ENCODE results near the gene LY6G6C.

The LY6G6C gene

DNA sequence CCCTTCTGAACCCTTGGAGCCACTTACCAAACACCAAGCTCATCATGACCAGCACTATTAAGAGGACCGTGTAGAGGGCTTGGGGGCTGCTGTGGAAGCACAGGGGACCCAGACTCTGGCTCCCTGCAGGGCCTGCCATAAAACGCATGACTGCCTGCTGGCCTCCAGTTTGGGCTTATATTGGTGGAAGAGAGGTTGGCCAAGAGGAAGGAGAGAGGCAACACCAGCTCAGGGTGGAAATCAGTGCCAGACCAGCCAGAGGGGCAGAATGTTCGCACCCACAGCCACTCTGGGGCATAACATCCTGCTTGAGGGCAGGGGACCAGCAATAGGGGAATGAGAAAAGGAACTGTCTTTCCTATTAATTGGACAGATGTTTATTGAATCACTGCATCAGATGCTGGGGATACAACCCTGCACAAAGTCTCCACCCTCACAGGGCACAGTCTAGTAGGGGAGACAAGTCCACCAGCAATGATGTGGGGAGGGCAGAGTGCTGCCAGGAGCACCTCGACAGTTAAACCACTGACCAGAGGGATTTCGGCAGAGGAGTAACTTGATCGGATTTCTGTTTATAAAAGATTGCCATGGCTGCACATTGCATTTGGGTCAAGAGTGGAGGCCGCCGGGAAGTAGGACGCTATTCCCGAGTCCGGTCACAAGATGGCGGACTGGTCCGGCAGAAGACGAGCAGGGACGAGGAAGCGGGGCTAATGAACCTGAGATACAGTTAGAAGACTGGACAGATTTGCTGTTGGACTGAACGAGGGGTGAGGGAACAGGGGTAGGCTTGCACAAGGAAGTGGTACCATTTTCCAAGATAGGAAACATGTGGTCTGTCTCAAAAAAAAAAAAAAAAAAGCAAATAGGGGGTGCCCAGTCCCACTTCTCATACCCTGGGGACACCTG, 41.1 kb downstream of the LY6G6C start, which contains the start of gene LY6G5C:
TSS of gene LY6G5C (minus strand) at position 842 of the 909 bp plus-strand sequence. CDS start at position 148, 694 bp downstream.
- peak; percentile 90 for DNase-seq (ENCODE audit: low spot score)

- DNase-seq (ENCODE audit: low spot score), result no peak
Observed at GRCh38 chr6:31677955-31678354, 43.6 kb downstream of the LY6G6C start.

DNA sequence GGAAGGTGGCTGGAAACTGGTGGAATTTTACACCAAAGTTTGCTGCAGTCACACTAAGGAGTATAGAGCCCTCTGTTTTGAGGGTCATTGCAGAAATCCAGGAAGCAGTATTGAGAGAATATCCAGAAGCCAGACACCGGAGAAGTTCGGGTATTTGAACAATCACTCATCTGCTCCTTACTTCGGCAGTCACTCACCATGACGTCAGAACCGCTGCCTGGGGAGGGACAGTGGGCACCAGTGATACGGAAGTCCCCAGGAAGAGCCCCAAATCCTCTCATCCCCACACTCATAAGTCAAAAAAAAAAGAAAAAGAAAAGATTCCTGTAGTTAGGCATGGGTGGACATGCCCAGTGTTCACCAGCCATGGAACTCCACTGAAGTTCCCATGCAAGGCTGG, 44.6 kb downstream of the LY6G6C start:
- no peak for DNase-seq (ENCODE audit: low spot score)

DNA sequence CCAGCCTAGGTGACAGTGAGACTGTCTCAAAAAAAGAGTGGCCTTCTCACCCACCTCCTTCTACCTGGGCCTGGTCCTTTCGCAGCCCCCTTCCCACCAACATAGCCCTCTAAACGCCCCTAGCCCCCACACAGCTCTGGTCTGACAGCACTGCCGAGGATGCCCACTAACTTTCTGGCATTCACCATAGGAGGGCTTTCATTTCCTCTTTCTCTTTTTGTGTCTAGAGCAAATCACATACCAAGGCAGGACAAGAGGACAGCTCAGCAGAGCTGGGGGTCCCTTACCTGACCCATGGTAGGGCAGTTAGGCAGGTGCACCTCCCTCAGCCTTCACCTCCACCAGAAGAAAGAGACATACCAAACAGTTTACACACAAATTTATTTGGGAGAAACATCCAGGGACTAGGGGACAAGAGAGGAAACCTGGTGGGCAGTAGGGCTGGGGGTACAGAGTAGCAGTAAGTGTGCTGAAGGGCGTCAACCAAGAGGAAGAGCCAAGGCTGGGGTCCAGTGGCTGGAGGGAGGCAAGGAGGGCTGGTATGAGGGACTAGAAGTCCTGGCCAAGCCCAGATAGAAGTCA, 45.1 kb downstream of the LY6G6C start:
- no peak for DNase-seq (ENCODE audit: low spot score)

GRCh38 chr6:31669676-31670075, 51.9 kb downstream of the LY6G6C start, which contains the start of gene LY6G5B:
Gene LY6G5B, plus strand, starts transcription at chr6:31669976. Its CDS starts 975 bp downstream, at chr6:31670951.
- DNase-seq (ENCODE audit: low spot score), result no peak
